ENCODE data around the gene ZZZ3. TPM values are rescaled to one million over a fixed set of nuclear protein-coding genes. Genes with fewer than 3 reads are reported as not detected.
"Not testable (repeated sequence)": the region's sequence is repeated elsewhere in the genome, so short reads cannot be mapped to it uniquely, and the experiment has no call there.

ZZZ3 gene
- total RNA-seq, 2 experiments from 2014 or later = 51.4 to 66.4 TPM

DNA sequence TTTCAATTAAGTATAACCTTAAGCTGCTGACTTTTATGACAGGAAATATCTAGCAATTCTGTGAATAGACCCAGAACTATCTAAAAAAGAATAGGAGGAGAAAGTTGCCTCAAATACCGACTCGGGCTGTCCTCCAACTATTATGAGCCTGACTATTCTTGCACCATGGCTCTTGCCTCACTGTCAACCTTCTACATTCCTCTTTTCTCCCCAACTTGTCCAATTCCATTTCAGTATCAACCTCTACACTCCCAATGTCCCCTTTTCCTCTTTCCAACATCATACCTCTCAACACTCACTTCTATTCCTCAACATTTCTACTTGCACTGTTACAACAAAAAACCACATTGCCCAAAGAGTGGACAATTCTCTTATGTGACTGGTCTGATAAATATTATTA lies 2.3 kb downstream of the ZZZ3 start:
- BruUV-seq (replicated peaks) = no TSS peak
- Histone ChIP-seq H3K4me3 (ENCODE audit: low read depth, low read length, poor library complexity, severe bottlenecking) (peak overlapping the region; percentile 98), H3K79me2 (ENCODE audit: insufficient read depth, low read depth, low read length) (peaks cover 81% of the 10 kb centered on the region), H3K9me3 (ENCODE audit: low read length) (no peaks in the 10 kb centered on the region), H3K4me1 (ENCODE audit: insufficient read depth, low read length, poor library complexity, severe bottlenecking) (peaks cover 60% of the 10 kb centered on the region), H3K9me2 (ENCODE audit: insufficient read depth, low read length) (no peaks in the 10 kb centered on the region), H4K20me1 (ENCODE audit: insufficient read depth, low read length) (peaks cover 15% of the 10 kb centered on the region; the same call in 1 of the 2 replicates), H3K27ac (ENCODE audit: low read depth, low read length, poor library complexity, severe bottlenecking) (no peak overlapping the region), H2AFZ (ENCODE audit: low read length) (no peak overlapping the region), H3K4me2 (ENCODE audit: low read length) (peak overlapping the region; percentile 79), H3K36me3 (ENCODE audit: insufficient read depth, low read length) (peaks cover 41% of the 10 kb centered on the region; the same call in 1 of the 2 replicates)
- DNase-seq (ENCODE audit: low spot score) = no peak
- ChIA-PET POLR2A (interaction anchor here (0.8 to 1.7 kb wide), 5 partner anchors 8 to 102 kb away, joined by 3 to 6 read pairs (median 4); no protein-coding TSS in a partner anchor), CTCF (ENCODE audit: unreplicated experiment) (no interaction called here)
- intact Hi-C loops (cut with micrococcal nuclease; ENCODE audit: unreplicated experiment) = loop anchor here (5.0 kb wide), 3 partner anchors 167 to 463 kb away; partner anchors contain the start of gene PIGK
- no peak for TF ChIP-seq EZH2phosphoT487 (IDR thresholded peaks at IDR 0.05; ENCODE audit: borderline replicate concordance, low read depth, low read length)
- TF ChIP-seq, protein P1, sequence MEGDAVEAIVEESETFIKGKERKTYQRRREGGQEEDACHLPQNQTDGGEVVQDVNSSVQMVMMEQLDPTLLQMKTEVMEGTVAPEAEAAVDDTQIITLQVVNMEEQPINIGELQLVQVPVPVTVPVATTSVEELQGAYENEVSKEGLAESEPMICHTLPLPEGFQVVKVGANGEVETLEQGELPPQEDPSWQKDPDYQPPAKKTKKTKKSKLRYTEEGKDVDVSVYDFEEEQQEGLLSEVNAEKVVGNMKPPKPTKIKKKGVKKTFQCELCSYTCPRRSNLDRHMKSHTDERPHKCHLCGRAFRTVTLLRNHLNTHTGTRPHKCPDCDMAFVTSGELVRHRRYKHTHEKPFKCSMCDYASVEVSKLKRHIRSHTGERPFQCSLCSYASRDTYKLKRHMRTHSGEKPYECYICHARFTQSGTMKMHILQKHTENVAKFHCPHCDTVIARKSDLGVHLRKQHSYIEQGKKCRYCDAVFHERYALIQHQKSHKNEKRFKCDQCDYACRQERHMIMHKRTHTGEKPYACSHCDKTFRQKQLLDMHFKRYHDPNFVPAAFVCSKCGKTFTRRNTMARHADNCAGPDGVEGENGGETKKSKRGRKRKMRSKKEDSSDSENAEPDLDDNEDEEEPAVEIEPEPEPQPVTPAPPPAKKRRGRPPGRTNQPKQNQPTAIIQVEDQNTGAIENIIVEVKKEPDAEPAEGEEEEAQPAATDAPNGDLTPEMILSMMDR (conservative IDR thresholded peaks at IDR 0.05; ENCODE audit: low read length) = no peak

- no TSS peak for BruUV-seq (replicated peaks)
- intact Hi-C loops (cut with micrococcal nuclease; ENCODE audit: unreplicated experiment) = no loop called here
- Histone ChIP-seq H3K27ac (ENCODE audit: low read depth, low read length, poor library complexity, severe bottlenecking) (no peak overlapping the region), H3K36me3 (ENCODE audit: insufficient read depth, low read length) (peaks cover 43% of the 10 kb centered on the region; the same call in 1 of the 2 replicates), H3K4me3 (ENCODE audit: low read depth, low read length, poor library complexity, severe bottlenecking) (no peak overlapping the region), H2AFZ (ENCODE audit: low read length) (no peak overlapping the region), H3K79me2 (ENCODE audit: insufficient read depth, low read depth, low read length) (peaks cover 87% of the 10 kb centered on the region), H3K4me1 (ENCODE audit: insufficient read depth, low read length, poor library complexity, severe bottlenecking) (peaks cover 50% of the 10 kb centered on the region), H3K4me2 (ENCODE audit: low read length) (peak overlapping the region; percentile 8), H4K20me1 (ENCODE audit: insufficient read depth, low read length) (peaks cover 15% of the 10 kb centered on the region; the same call in 1 of the 2 replicates), H3K9me3 (ENCODE audit: low read length) (no peaks in the 10 kb centered on the region), H3K9me2 (ENCODE audit: insufficient read depth, low read length) (no peaks in the 10 kb centered on the region)
- DNase-seq (ENCODE audit: low spot score) = no peak
- ChIA-PET POLR2A (interaction anchor here (0.6 to 1.7 kb wide), 4 partner anchors 10 to 117 kb away, joined by 4 to 6 read pairs (median 4); no protein-coding TSS in a partner anchor), CTCF (ENCODE audit: unreplicated experiment) (no interaction called here)
- TF ChIP-seq, protein P1 (conservative IDR thresholded peaks at IDR 0.05; ENCODE audit: low read length) = no peak
- TF ChIP-seq EZH2phosphoT487 (IDR thresholded peaks at IDR 0.05; ENCODE audit: borderline replicate concordance, low read depth, low read length) = no peak
Measured at GRCh38 chr1:77678660-77679610, 3.5 kb downstream of the ZZZ3 start.

DNA sequence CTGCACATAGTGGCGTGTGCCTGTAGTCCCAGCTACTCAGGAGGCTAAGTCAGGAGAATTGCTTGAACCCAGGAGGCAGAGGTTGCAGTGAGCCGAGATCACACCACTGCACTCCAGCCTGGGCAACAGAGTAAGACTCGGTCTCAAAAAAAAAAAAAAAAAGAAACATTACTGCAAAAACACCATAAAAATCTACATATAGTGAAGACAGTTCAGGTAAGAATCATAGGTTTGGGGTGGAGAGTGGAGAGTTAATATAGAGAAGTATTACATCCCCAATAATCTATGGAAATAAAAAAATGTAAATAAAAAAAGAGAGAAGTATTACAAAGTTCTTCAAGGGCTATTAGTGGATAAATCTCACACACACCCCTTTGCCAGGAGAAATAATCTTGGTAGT lies 7.7 kb downstream of the ZZZ3 start:
- H3K9me3 ChIP-seq (ENCODE audit: low read length); H3K9me2 ChIP-seq (ENCODE audit: insufficient read depth, low read length); H2AFZ ChIP-seq (ENCODE audit: low read length); CTCF ChIA-PET (ENCODE audit: unreplicated experiment); H3K4me3 ChIP-seq (ENCODE audit: low read depth, low read length, poor library complexity, severe bottlenecking); H3K4me2 ChIP-seq (ENCODE audit: low read length); DNase-seq (ENCODE audit: low spot score); intact Hi-C loops (cut with micrococcal nuclease; ENCODE audit: unreplicated experiment); BruUV-seq (replicated peaks); H3K27ac ChIP-seq (ENCODE audit: low read depth, low read length, poor library complexity, severe bottlenecking): not testable (repeated sequence)
- peaks cover 73% of the 10 kb centered on the region for H3K4me1 ChIP-seq (ENCODE audit: insufficient read depth, low read length, poor library complexity, severe bottlenecking)
- POLR2A ChIA-PET = interaction anchor here (0.5 to 1.6 kb wide), 4 partner anchors 8 to 420 kb away, joined by 3 read pairs; partner anchors contain the start of gene ZZZ3
- peaks cover 43% of the 10 kb centered on the region; the same call in 1 of the 2 replicates for H3K36me3 ChIP-seq (ENCODE audit: insufficient read depth, low read length)
- peaks cover 24% of the 10 kb centered on the region for H4K20me1 ChIP-seq (ENCODE audit: insufficient read depth, low read length)
- H3K79me2 ChIP-seq (ENCODE audit: insufficient read depth, low read depth, low read length) = peaks cover 100% of the 10 kb centered on the region

Data from OCI-LY7 (cell line).